ENCODE measurements around the gene RGL1.

The RGL1 gene

GRCh38 chr1:183764981-183765380 is 39.9 kb upstream of the RGL1 start:
- DNase-seq (ENCODE audit: low spot score): no peak
- TF ChIP-seq, protein P1, sequence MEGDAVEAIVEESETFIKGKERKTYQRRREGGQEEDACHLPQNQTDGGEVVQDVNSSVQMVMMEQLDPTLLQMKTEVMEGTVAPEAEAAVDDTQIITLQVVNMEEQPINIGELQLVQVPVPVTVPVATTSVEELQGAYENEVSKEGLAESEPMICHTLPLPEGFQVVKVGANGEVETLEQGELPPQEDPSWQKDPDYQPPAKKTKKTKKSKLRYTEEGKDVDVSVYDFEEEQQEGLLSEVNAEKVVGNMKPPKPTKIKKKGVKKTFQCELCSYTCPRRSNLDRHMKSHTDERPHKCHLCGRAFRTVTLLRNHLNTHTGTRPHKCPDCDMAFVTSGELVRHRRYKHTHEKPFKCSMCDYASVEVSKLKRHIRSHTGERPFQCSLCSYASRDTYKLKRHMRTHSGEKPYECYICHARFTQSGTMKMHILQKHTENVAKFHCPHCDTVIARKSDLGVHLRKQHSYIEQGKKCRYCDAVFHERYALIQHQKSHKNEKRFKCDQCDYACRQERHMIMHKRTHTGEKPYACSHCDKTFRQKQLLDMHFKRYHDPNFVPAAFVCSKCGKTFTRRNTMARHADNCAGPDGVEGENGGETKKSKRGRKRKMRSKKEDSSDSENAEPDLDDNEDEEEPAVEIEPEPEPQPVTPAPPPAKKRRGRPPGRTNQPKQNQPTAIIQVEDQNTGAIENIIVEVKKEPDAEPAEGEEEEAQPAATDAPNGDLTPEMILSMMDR (IDR thresholded peaks at IDR 0.05; ENCODE audit: extremely low read depth, insufficient read depth, missing control alignments): no peak
- in situ Hi-C loops (cut with MboI; ENCODE audit: low pct_unique_long_range_greater_than_20kb, low sequenced_read_pairs, unreplicated experiment): no loop called here

GRCh38 chr1:183769956-183770815 is 34.7 kb upstream of the RGL1 start:
- TF ChIP-seq, protein P1 (IDR thresholded peaks at IDR 0.05; ENCODE audit: extremely low read depth, insufficient read depth, missing control alignments): no peak
- no peak for DNase-seq (ENCODE audit: low spot score)
- in situ Hi-C loops (cut with MboI; ENCODE audit: low pct_unique_long_range_greater_than_20kb, low sequenced_read_pairs, unreplicated experiment): no loop called here

GRCh38 chr1:183770816-183771128 is 34.1 kb upstream of the RGL1 start:
- in situ Hi-C loops (cut with MboI; ENCODE audit: low pct_unique_long_range_greater_than_20kb, low sequenced_read_pairs, unreplicated experiment): no loop called here
- TF ChIP-seq, protein P1 (IDR thresholded peaks at IDR 0.05; ENCODE audit: extremely low read depth, insufficient read depth, missing control alignments): no peak
- DNase-seq (ENCODE audit: low spot score): no peak

GRCh38 chr1:183773482-183774274 is 31.2 kb upstream of the RGL1 start:
- in situ Hi-C loops (cut with MboI; ENCODE audit: low pct_unique_long_range_greater_than_20kb, low sequenced_read_pairs, unreplicated experiment): no loop called here
- TF ChIP-seq, protein P1 (IDR thresholded peaks at IDR 0.05; ENCODE audit: extremely low read depth, insufficient read depth, missing control alignments): no peak
- DNase-seq (ENCODE audit: low spot score): no peak

GRCh38 chr1:183774938-183775337 is 30.0 kb upstream of the RGL1 start:
- TF ChIP-seq, protein P1 (IDR thresholded peaks at IDR 0.05; ENCODE audit: extremely low read depth, insufficient read depth, missing control alignments): no peak
- in situ Hi-C loops (cut with MboI; ENCODE audit: low pct_unique_long_range_greater_than_20kb, low sequenced_read_pairs, unreplicated experiment): no loop called here

GRCh38 chr1:183776731-183777130 is 28.2 kb upstream of the RGL1 start:
- in situ Hi-C loops (cut with MboI; ENCODE audit: low pct_unique_long_range_greater_than_20kb, low sequenced_read_pairs, unreplicated experiment): no loop called here
- DNase-seq (ENCODE audit: low spot score): no peak

More at GRCh38 chr1:183774938-183775337, 30.0 kb upstream of the RGL1 start:
- no peak for DNase-seq (ENCODE audit: low spot score)

More at GRCh38 chr1:183776731-183777130, 28.2 kb upstream of the RGL1 start:
- TF ChIP-seq, protein P1 (IDR thresholded peaks at IDR 0.05; ENCODE audit: extremely low read depth, insufficient read depth, missing control alignments): no peak
